ENCODE measurements around the gene CCDC81.
"Not testable (repeated sequence)": the region's sequence is repeated elsewhere in the genome, so short reads cannot be mapped to it uniquely, and the experiment has no call there.

Gene CCDC81

DNA sequence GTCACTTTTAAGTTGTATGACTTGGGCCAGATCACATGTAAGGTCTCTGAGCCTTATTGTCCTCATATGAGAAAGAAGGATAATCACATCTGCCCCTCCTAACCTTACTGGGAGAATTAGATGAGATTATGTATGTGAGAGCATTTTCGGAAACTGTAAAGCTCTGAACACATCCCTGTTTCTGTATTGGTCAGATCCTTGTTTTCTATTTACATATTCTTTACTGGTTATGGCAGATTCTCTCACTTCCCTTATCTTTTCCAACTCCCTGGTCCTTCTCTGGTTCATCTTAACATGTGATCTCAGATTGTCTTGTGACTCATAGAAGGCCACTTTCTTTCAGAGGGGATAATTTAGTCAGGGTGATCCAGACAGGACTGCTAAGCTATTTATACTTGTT lies 41.8 kb downstream of the CCDC81 start:
- no peak for DNase-seq (ENCODE audit: low spot score)
- in situ Hi-C loops (cut with MboI; ENCODE audit: low pct_unique_long_range_greater_than_20kb, low sequenced_read_pairs, unreplicated experiment) = no loop called here
- TF ChIP-seq, protein P1, sequence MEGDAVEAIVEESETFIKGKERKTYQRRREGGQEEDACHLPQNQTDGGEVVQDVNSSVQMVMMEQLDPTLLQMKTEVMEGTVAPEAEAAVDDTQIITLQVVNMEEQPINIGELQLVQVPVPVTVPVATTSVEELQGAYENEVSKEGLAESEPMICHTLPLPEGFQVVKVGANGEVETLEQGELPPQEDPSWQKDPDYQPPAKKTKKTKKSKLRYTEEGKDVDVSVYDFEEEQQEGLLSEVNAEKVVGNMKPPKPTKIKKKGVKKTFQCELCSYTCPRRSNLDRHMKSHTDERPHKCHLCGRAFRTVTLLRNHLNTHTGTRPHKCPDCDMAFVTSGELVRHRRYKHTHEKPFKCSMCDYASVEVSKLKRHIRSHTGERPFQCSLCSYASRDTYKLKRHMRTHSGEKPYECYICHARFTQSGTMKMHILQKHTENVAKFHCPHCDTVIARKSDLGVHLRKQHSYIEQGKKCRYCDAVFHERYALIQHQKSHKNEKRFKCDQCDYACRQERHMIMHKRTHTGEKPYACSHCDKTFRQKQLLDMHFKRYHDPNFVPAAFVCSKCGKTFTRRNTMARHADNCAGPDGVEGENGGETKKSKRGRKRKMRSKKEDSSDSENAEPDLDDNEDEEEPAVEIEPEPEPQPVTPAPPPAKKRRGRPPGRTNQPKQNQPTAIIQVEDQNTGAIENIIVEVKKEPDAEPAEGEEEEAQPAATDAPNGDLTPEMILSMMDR (IDR thresholded peaks at IDR 0.05; ENCODE audit: extremely low read depth, insufficient read depth, missing control alignments) = no peak

- in situ Hi-C loops (cut with MboI; ENCODE audit: low pct_unique_long_range_greater_than_20kb, low sequenced_read_pairs, unreplicated experiment) = not testable (repeated sequence)
These were observed 42.3 kb downstream of the CCDC81 start for GRCh38 chr11:86416951-86417350.

DNA sequence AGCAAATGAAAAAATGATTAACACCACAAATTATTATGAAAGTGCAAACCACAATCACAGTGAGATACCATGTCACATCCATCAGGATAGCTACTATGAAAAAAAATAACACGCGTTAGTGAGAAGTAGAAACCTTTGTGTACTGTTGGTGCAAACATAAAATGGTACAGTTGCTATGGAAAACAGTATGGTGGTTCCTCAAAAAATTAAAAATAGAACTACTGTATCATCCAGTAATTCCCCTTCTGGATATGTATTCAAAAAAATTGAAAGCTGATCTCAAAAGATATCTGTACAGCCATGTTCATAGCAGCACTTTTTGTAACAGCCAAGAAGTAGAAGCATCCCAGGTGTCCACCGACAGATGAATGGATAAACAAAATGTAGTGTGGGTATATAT lies 43.4 kb downstream of the CCDC81 start:
- DNase-seq (ENCODE audit: low spot score) = no peak
- TF ChIP-seq, protein P1 (IDR thresholded peaks at IDR 0.05; ENCODE audit: extremely low read depth, insufficient read depth, missing control alignments) = no peak
- in situ Hi-C loops (cut with MboI; ENCODE audit: low pct_unique_long_range_greater_than_20kb, low sequenced_read_pairs, unreplicated experiment) = no loop called here

More at GRCh38 chr11:86416951-86417350, 42.3 kb downstream of the CCDC81 start:
- DNase-seq (ENCODE audit: low spot score) = not testable (repeated sequence)

DNA sequence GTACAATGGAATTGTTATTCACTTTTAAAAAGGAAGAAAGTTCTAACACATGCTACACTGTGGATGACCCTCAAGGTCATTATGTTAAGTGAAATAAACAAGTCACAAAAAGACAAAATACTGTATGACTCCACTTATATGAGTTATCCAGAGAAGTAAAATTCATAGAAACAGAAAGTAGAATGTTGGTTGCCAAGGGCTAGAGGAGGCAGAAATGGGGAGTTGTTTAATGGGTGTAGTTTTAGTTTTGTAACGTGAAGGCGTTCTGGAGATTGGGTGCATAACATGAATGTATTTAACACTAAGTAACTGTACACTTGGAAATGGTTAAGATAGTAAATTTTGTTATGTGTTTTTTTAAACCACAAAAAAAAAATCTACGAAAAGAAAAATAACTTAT lies 43.8 kb downstream of the CCDC81 start:
- DNase-seq (ENCODE audit: low spot score) = no peak
- in situ Hi-C loops (cut with MboI; ENCODE audit: low pct_unique_long_range_greater_than_20kb, low sequenced_read_pairs, unreplicated experiment) = no loop called here
- TF ChIP-seq, protein P1 (IDR thresholded peaks at IDR 0.05; ENCODE audit: extremely low read depth, insufficient read depth, missing control alignments) = no peak

DNA sequence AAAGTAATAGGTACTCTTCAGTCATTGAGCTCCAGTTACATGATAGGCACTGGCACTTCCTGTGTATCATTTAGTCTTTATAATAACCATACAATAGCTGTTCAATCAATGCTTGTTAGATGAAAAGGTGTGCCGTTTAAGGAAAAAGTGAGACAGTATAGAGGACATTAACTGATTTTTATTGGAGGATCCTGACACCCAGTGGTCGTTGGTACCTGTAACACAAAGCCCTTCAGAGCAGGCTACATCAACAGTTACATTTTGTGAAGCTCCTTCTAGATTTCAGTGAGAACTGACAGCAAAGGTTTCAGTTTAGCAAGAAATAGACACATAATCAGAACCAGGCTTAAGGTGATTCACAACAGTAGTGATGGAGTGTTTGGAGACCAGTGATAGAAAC lies 44.2 kb downstream of the CCDC81 start:
- no peak for DNase-seq (ENCODE audit: low spot score)
- in situ Hi-C loops (cut with MboI; ENCODE audit: low pct_unique_long_range_greater_than_20kb, low sequenced_read_pairs, unreplicated experiment) = no loop called here
- TF ChIP-seq, protein P1 (IDR thresholded peaks at IDR 0.05; ENCODE audit: extremely low read depth, insufficient read depth, missing control alignments) = peak; percentile 31

DNA sequence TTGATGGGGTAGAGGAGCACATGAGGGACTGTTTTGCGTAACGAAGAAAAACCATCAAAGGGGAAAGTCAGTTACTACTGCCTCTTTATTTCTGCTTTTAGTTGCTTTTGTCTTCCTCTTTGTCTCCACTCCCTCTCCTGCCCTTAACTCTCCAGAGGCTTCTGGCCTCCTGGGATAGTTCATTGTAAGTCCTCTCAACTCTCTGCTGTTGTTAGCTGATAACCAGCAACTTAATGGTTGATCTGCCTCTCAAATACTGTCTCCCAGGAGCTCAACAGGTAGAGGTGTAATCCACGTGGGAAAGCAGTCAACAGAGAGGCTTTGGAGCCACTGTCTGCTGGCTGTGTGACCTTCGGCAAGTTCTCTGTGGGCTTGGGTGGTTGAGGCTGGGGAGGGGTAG lies 47.3 kb downstream of the CCDC81 start:
- in situ Hi-C loops (cut with MboI; ENCODE audit: low pct_unique_long_range_greater_than_20kb, low sequenced_read_pairs, unreplicated experiment) = no loop called here
- DNase-seq (ENCODE audit: low spot score) = no peak
- TF ChIP-seq, protein P1 (IDR thresholded peaks at IDR 0.05; ENCODE audit: extremely low read depth, insufficient read depth, missing control alignments) = no peak

GRCh38 chr11:86422371-86422770 lies 47.7 kb downstream of the CCDC81 start:
- TF ChIP-seq, protein P1 (IDR thresholded peaks at IDR 0.05; ENCODE audit: extremely low read depth, insufficient read depth, missing control alignments) = no peak
- DNase-seq (ENCODE audit: low spot score) = no peak
- in situ Hi-C loops (cut with MboI; ENCODE audit: low pct_unique_long_range_greater_than_20kb, low sequenced_read_pairs, unreplicated experiment) = no loop called here

DNA sequence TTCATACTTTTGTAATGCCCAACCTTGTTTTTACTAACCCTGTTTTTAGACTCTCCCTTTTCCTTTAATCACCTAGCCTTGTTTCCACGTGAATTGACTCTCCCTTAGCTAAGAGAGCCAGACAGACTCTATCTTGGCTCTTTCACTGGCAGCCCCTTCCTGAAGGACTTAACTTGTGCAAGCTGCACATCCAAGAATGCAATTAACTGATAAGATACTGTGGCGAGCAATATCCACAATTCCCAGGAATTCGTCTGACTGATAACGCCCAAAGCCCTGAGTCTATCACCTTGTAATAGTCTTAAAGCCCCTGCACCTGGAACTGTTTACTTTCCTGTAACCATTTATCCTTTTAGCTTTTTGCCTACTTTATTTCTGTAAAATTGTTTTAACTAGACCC lies 48.8 kb downstream of the CCDC81 start:
- in situ Hi-C loops (cut with MboI; ENCODE audit: low pct_unique_long_range_greater_than_20kb, low sequenced_read_pairs, unreplicated experiment); DNase-seq (ENCODE audit: low spot score): not testable (repeated sequence)
